ENCODE data around the gene RGS3.

RGS3 gene

GRCh38 chr9:113608082-113608685, 144.7 kb downstream of the RGS3 start:
- no peak for DNase-seq

GRCh38 chr9:113609562-113610318, 146.2 kb downstream of the RGS3 start:
- no peak for DNase-seq

GRCh38 chr9:113611461-113612215, 148.1 kb downstream of the RGS3 start:
- DNase-seq, result no peak

- DNase-seq, result no peak
These were observed 148.8 kb downstream of the RGS3 start for GRCh38 chr9:113612216-113612747.

- no peak for DNase-seq
These were observed 149.3 kb downstream of the RGS3 start for GRCh38 chr9:113612828-113613227.

GRCh38 chr9:113613815-113614413, 150.4 kb downstream of the RGS3 start:
- DNase-seq, result no peak

- DNase-seq, result no peak
These were observed 151.5 kb downstream of the RGS3 start for GRCh38 chr9:113614843-113615648.

GRCh38 chr9:113616116-113616515, 152.6 kb downstream of the RGS3 start:
- DNase-seq, result no peak

GRCh38 chr9:113616621-113617496, 153.3 kb downstream of the RGS3 start:
- DNase-seq, result no peak

- DNase-seq, result no peak
These were observed 154.0 kb downstream of the RGS3 start for GRCh38 chr9:113617550-113617949.

GRCh38 chr9:113618836-113619490, 155.4 kb downstream of the RGS3 start:
- DNase-seq, result no peak

GRCh38 chr9:113619491-113620376, 156.2 kb downstream of the RGS3 start:
- no peak for DNase-seq

GRCh38 chr9:113620377-113621161, 157.0 kb downstream of the RGS3 start:
- no peak for DNase-seq

GRCh38 chr9:113621309-113621791, 157.8 kb downstream of the RGS3 start:
- DNase-seq, result no peak

- no peak for DNase-seq
These were observed 158.5 kb downstream of the RGS3 start for GRCh38 chr9:113621980-113622379.

GRCh38 chr9:113622600-113623400, 159.3 kb downstream of the RGS3 start:
- DNase-seq, result no peak

GRCh38 chr9:113623851-113624485, 160.4 kb downstream of the RGS3 start:
- DNase-seq, result no peak
